ENCODE data around the gene RBM24. TPM values are rescaled to one million over a fixed set of nuclear protein-coding genes. Genes with fewer than 3 reads are reported as not detected.

Gene RBM24
- total and polyA plus RNA-seq, 2 of the 13 experiments (the other 11 are each of a cell fraction or from before 2014, with no cell fraction given) = 1.5 to 14.2 TPM

DNA sequence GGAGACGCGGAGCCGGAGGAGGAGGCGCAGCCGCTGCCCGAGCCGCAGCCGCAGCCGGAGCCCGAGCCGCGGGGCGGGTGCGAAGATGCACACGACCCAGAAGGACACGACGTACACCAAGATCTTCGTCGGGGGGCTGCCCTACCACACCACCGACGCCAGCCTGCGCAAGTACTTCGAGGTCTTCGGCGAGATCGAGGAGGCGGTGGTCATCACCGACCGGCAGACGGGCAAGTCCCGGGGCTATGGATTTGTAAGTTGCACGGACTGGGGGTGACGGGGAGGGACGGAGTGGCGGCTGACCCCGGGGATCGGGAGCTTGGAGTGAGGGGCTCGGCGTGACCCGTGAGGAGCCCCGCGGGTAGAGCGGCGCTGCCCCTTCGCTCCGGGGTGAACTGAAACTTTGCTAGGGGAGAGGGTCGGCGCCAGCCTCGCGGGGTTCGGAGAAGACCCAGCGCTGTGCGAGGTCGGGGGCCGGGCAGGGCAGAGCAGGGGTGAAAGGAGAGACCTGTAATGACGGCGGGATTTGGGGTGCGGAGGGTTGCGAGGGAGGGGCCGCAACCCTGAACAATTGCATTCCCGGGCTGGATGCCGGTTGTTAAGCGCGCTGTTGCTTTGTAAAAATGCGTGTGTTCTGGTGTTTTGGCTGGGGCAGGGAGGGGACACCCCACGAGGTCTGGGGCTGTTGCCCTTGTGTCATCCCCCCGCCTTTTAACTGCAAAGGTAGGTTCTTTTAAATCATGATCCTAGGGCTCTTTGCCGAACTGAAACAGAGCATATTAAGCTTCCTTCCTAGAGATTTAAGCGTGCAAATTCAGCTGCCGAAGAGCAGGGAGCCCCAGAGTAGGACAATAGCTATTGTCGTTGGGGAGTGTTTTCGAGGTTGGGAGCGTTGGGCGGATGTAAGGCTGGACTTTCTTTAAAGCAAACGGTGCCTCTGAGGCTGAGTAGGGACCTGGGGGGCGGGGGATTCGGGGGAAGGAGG is 628 bp downstream of the RBM24 start (continued):
- TF ChIP-seq, protein P1, sequence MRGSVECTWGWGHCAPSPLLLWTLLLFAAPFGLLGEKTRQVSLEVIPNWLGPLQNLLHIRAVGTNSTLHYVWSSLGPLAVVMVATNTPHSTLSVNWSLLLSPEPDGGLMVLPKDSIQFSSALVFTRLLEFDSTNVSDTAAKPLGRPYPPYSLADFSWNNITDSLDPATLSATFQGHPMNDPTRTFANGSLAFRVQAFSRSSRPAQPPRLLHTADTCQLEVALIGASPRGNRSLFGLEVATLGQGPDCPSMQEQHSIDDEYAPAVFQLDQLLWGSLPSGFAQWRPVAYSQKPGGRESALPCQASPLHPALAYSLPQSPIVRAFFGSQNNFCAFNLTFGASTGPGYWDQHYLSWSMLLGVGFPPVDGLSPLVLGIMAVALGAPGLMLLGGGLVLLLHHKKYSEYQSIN (CRISPR knock-in tag; IDR thresholded peaks at IDR 0.05; ENCODE audit: borderline replicate concordance) = no peak
- peak; percentile 83; the same call in 1 of the 2 replicates for TF ChIP-seq CAMTA2 (CRISPR knock-in tag; IDR thresholded peaks at IDR 0.05; ENCODE audit: borderline replicate concordance)
- TF ChIP-seq SALL1 (CRISPR knock-in tag; IDR thresholded peaks at IDR 0.05) = peak; percentile 38; the same call in 1 of the 2 replicates
- no peak for TF ChIP-seq NFIB (CRISPR knock-in tag; IDR thresholded peaks at IDR 0.05; ENCODE audit: borderline replicate concordance)
- no peak; the same call in 1 of the 2 replicates for TF ChIP-seq ZNF430 (CRISPR knock-in tag; IDR thresholded peaks at IDR 0.05)
- no peak for TF ChIP-seq U2AF2 (IDR thresholded peaks at IDR 0.05; ENCODE audit: low read depth, low read length)
- TF ChIP-seq MTF1 (CRISPR knock-in tag; IDR thresholded peaks at IDR 0.05) = 0 out of 2 replicates have a peak, but pooled peaks have one; percentile 52
- 0 out of 2 replicates have a peak, but pooled peaks have one; percentile 28 for TF ChIP-seq E2F2 (CRISPR knock-in tag; IDR thresholded peaks at IDR 0.05; ENCODE audit: borderline replicate concordance)
- 0 out of 2 replicates have a peak, but pooled peaks have one; percentile 42 for TF ChIP-seq KLF15 (CRISPR knock-in tag; IDR thresholded peaks at IDR 0.05; ENCODE audit: borderline replicate concordance)
- TF ChIP-seq TMF1 (CRISPR knock-in tag; IDR thresholded peaks at IDR 0.05; ENCODE audit: low read depth) = 0 out of 2 replicates have a peak, but pooled peaks have one; percentile 18
- peak; percentile 56; the same call in 1 of the 2 replicates for TF ChIP-seq ZNF790 (CRISPR knock-in tag; IDR thresholded peaks at IDR 0.05; ENCODE audit: borderline replicate concordance)
- 0 out of 2 replicates have a peak, but pooled peaks have one; percentile 40 for TF ChIP-seq SSRP1 (CRISPR knock-in tag; IDR thresholded peaks at IDR 0.05)
- TF ChIP-seq HMGXB4 (CRISPR knock-in tag; IDR thresholded peaks at IDR 0.05; ENCODE audit: borderline replicate concordance in 1 of 2, low read depth in 1 of 2) = peak; percentile 65 to 67; a peak in 2 of 4 replicates
- peak; percentile 86 for TF ChIP-seq ZNF687 (CRISPR knock-in tag; IDR thresholded peaks at IDR 0.05)
- TF ChIP-seq ZNF746 (CRISPR knock-in tag; IDR thresholded peaks at IDR 0.05) = 0 out of 2 replicates have a peak, but pooled peaks have one; percentile 70
- 0 out of 2 replicates have a peak, but pooled peaks have one; percentile 65 for TF ChIP-seq ZNF703 (CRISPR knock-in tag; IDR thresholded peaks at IDR 0.05; ENCODE audit: borderline replicate concordance)
- peak; percentile 51; the same call in 1 of the 2 replicates for TF ChIP-seq REL (CRISPR knock-in tag; conservative IDR thresholded peaks at IDR 0.05)
- peak; percentile 49 for TF ChIP-seq RBFOX2 (IDR thresholded peaks at IDR 0.05; ENCODE audit: low read depth, low read length)

Data from HepG2 (cell line).